A549 (cell line): ENCODE data around the gene TYW1B. TPM values are rescaled to one million over a fixed set of nuclear protein-coding genes. Genes with fewer than 3 reads are reported as not detected.
"Not testable (repeated sequence)": the region's sequence is repeated elsewhere in the genome, so short reads cannot be mapped to it uniquely, and the experiment has no call there.

ENCODE experiments used
- ATAC-seq, 2 experiments: fragments of 200-7000 bp in 1 of 2; fragments of >200 bp in 1 of 2; cut with Nextera tagmentation in 1 of 2; cut with Tn5 transposase in 1 of 2; 3 replicates each; pipeline versions ENCODE4 v1.8.0 to v1.9.1; 2018 to 2020; ENCODE audit warnings: mild to moderate bottlenecking in 1 of 2, moderate library complexity in 1 of 2
- CTCF ChIA-PET: fragments of 300-600 bp; sonication (Branson Sonifier 250); formaldehyde crosslinking; extraction: SDS; loops from one replicate; lab custom pipeline; 2021; ENCODE audit warnings: antibody characterized with exemption, inconsistent platforms; lab: Yijun Ruan, JAX
- POLR2A ChIA-PET: fragments of 350-600 bp; formaldehyde crosslinking; extraction: SDS; loops from one replicate; lab custom pipeline; 2021; ENCODE audit warnings: antibody characterized with exemption, inconsistent platforms; lab: Yijun Ruan, JAX
- DNase-seq, 2 experiments: peaks; one replicate each; pipeline versions ENCODE4 v3.0.0 to v3.0.0-alpha.2; 2011 to 2016; ENCODE audit warnings: low read depth in 1 of 2, low spot score in 1 of 2
- FAIRE-seq: peaks from 2 replicates; lab custom pipeline; 2011; peaks lifted over from hg19 to GRCh38; lab: Jason Lieb, UNC
- H3K27ac ChIP-seq, 2 experiments: fragments of >200 bp; sonication (Bioruptor Twin); formaldehyde crosslinking; 3 replicates each; pipeline ENCODE4 v1.5.1; 2016 to 2017
- H3K4me1 ChIP-seq: fragments of >200 bp; sonication (Bioruptor Twin); formaldehyde crosslinking; 3 replicates; pipeline ENCODE4 v1.6.1; 2016
- H3K4me2 ChIP-seq: fragments of >200 bp; sonication (Bioruptor Twin); formaldehyde crosslinking; 3 replicates; pipeline ENCODE4 v1.6.1; 2016
- H3K4me3 ChIP-seq: fragments of >200 bp; sonication (Bioruptor Twin); formaldehyde crosslinking; 3 replicates; pipeline ENCODE4 v1.5.1; 2016
- H3K9me3 ChIP-seq: fragments of >200 bp; sonication (Bioruptor Twin); formaldehyde crosslinking; 3 replicates; pipeline ENCODE4 v1.6.1; 2016
- CHD4 ChIP-seq: fragments of 200-600 bp; sonication (generic); IDR thresholded peaks from 2 replicates; pipeline ENCODE4 v1.6.1; 2016; ENCODE audit warnings: antibody characterized with exemption, mild to moderate bottlenecking, borderline replicate concordance
- HOXB5 ChIP-seq: fragments of 250-450 bp; sonication (Bioruptor Pico); IDR thresholded peaks from 2 replicates; pipeline ENCODE4 v1.5.0; 2020; ENCODE audit warnings: mild to moderate bottlenecking, moderate library complexity
- JUN ChIP-seq, 2 experiments: fragments of >200 bp; sonication (Bioruptor Twin); formaldehyde crosslinking; IDR thresholded peaks; 2 replicates in 1 of 2; 3 replicates in 1 of 2; pipeline ENCODE4 v1.6.1; 2016 to 2017
- KDM1A ChIP-seq: fragments of 200-600 bp; sonication (generic); IDR thresholded peaks from 2 replicates; pipeline ENCODE4 v1.6.1; 2016; ENCODE audit warnings: low read depth, mild to moderate bottlenecking
- MAFK ChIP-seq: fragments of 450-650 bp; IDR thresholded peaks from 2 replicates; pipeline ENCODE4 v1.6.1; 2014; ENCODE audit not compliant: partially characterized antibody
- MAZ ChIP-seq: fragments of 150-350 bp; IDR thresholded peaks from 2 replicates; pipeline ENCODE4 v1.6.1; 2014; ENCODE audit warnings: antibody characterized with exemption, low read depth, low read length, borderline replicate concordance
- RARB ChIP-seq: fragments of 250-450 bp; sonication (Bioruptor Pico); IDR thresholded peaks from 2 replicates; pipeline ENCODE4 v1.8.0; 2021; ENCODE audit warnings: mild to moderate bottlenecking, moderate library complexity
- SMC3 ChIP-seq: fragments of >200 bp; sonication (Bioruptor Twin); formaldehyde crosslinking; IDR thresholded peaks from 3 replicates; pipeline ENCODE4 v1.6.1; 2018; ENCODE audit warnings: inconsistent platforms
- TP53 ChIP-seq: fragments of 250-450 bp; sonication (Bioruptor Pico); IDR thresholded peaks from 2 replicates; pipeline ENCODE4 v1.5.0; 2021; ENCODE audit warnings: mild to moderate bottlenecking, moderate library complexity
- WGBS: methylation state at CpG from one replicate; pipeline ENCODE4 v1.1.6; 2017; ENCODE audit errors: missing lambda C conversion rate; 5-methylcytosine and 5-hydroxymethylcytosine counted together
- polyA plus RNA-seq, 4 experiments: library from polyadenylated mRNA; depleted of rRNA in 3 of 4; stranded (reverse); fragments of >200 nt; fragmentation: RNase III in 1 of 4; extraction: RNeasy Plus Mini Kit Qiagen cat#74134 plus additional on column Dnase treatment in 1 of 4; gene quantifications; 2 replicates in 3 of 4; 3 replicates in 1 of 4; pipeline ENCODE4 v1.2.3, GENCODE V29; 2011 to 2017
- TF ChIP-seq, protein P1 (sequence below): fragments of >200 bp; sonication (Bioruptor Twin); formaldehyde crosslinking; IDR thresholded peaks from 3 replicates; pipeline ENCODE4 v1.5.1; 2016
- TF ChIP-seq, protein P2 (sequence below): fragments of 450-650 bp; IDR thresholded peaks from 2 replicates; pipeline ENCODE4 v1.6.1; 2014; ENCODE audit warnings: antibody characterized with exemption
- TF ChIP-seq, protein P3 (sequence below): IDR thresholded peaks from 2 replicates; pipeline ENCODE4 v1.6.1; 2012; ENCODE audit warnings: low read depth, borderline replicate concordance

The TYW1B gene
- polyA plus RNA-seq, 2 of the 4 experiments (the other 2 are of a cell fraction): 2.7 to 4.6 TPM

DNA sequence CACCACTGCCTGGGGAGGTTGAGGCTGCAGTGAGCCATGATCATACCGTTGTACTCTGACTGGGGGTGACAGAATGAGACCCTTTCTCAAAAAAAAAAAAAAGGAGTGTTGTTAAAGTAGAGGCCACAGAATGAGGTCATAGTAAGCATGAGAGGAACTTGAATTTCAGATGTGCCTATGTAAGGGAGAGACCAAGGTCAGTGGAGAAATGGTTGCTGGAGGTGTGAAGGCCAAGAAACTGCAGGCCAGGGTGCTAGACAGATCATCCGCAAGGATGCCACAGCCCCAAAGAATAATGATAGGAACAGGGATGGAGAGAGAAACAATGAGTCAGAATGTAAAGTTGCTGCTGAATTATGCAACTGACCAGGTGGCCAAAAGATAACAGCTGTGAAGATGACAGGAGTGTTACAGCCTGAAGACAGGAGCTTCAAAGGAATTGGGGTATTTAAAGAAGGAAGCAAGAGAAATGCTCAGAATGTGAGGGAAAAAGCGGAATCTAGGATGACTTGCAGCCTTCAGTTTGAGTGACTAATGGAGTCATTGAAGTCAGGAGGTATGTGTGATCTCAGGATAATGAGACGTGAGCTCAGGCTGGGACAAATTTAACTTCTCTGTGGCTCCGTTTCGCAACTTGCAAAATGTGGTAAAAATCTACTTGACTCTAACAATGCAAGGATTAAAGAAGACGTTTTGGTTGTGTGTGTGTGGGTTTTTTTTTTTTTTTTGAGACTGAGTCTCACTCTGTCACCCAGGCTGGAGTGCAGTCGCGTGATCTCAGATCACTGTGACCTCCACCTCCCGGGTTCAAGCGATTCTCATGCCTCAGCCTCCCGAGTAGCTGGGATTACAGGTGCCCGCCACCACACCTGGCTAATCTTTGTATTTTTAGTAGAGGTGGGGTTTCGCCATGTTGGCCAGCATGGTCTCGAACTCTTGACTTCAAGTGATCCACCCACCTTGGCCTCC, 22.2 kb downstream of the TYW1B start:
- Histone ChIP-seq H3K9me3 (no peaks in the 10 kb centered on the region), H3K4me3 (no peak overlapping the region), H3K4me1 (no peaks in the 10 kb centered on the region), H3K4me2 (no peak overlapping the region), H3K27ac (no peak overlapping the region)
- 89% methylated on average over 15 of the region's 15 CpGs for WGBS
- TF ChIP-seq, protein P1, sequence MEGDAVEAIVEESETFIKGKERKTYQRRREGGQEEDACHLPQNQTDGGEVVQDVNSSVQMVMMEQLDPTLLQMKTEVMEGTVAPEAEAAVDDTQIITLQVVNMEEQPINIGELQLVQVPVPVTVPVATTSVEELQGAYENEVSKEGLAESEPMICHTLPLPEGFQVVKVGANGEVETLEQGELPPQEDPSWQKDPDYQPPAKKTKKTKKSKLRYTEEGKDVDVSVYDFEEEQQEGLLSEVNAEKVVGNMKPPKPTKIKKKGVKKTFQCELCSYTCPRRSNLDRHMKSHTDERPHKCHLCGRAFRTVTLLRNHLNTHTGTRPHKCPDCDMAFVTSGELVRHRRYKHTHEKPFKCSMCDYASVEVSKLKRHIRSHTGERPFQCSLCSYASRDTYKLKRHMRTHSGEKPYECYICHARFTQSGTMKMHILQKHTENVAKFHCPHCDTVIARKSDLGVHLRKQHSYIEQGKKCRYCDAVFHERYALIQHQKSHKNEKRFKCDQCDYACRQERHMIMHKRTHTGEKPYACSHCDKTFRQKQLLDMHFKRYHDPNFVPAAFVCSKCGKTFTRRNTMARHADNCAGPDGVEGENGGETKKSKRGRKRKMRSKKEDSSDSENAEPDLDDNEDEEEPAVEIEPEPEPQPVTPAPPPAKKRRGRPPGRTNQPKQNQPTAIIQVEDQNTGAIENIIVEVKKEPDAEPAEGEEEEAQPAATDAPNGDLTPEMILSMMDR: no peak
- TF ChIP-seq MAFK (no peak), JUN (IDR thresholded peaks at IDR 0.05) (no peak), RARB (no peak), TP53 (CRISPR knock-in tag) (no peak), CHD4 (no peak), SMC3 (no peak), HOXB5 (CRISPR knock-in tag) (no peak), MAZ (no peak), KDM1A (no peak)
- TF ChIP-seq, protein P2, sequence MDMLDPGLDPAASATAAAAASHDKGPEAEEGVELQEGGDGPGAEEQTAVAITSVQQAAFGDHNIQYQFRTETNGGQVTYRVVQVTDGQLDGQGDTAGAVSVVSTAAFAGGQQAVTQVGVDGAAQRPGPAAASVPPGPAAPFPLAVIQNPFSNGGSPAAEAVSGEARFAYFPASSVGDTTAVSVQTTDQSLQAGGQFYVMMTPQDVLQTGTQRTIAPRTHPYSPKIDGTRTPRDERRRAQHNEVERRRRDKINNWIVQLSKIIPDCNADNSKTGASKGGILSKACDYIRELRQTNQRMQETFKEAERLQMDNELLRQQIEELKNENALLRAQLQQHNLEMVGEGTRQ: no peak
- TF ChIP-seq, protein P3, sequence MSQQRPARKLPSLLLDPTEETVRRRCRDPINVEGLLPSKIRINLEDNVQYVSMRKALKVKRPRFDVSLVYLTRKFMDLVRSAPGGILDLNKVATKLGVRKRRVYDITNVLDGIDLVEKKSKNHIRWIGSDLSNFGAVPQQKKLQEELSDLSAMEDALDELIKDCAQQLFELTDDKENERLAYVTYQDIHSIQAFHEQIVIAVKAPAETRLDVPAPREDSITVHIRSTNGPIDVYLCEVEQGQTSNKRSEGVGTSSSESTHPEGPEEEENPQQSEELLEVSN: no peak
- ATAC-seq: 0 out of 6 replicates have a peak, but pooled peaks of 1 of the 2 experiments have one; percentile 24
- ChIA-PET CTCF (no interaction called here), POLR2A (no interaction called here)
- peak in 1 of 2 experiments; percentile 5 for DNase-seq
- no peak for FAIRE-seq

DNA sequence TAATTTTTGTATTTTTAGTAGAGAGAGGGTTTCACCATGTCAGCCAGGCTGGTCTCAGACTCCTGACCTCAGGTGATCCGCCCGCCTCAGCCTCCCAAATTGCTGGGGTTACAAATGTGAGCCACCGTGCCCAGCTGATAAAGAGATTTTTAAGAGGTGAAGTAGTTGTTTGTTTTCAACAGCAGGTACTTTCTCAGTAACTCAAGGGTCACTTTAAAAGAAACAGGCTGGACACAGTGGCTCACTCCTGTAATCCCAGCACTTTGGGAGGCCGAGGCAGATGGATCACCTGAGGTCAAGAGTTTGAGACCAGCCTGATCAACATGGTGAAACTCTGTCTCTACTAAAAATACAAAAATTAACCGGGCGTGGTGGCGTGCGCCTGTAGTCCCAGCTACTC, 24.2 kb downstream of the TYW1B start:
- WGBS: 92% methylated on average over 8 of the region's 8 CpGs
- ATAC-seq, H3K4me3 ChIP-seq, CTCF ChIA-PET, POLR2A ChIA-PET, H3K4me1 ChIP-seq, H3K9me3 ChIP-seq, FAIRE-seq, DNase-seq, H3K4me2 ChIP-seq, H3K27ac ChIP-seq: not testable (repeated sequence)

DNA sequence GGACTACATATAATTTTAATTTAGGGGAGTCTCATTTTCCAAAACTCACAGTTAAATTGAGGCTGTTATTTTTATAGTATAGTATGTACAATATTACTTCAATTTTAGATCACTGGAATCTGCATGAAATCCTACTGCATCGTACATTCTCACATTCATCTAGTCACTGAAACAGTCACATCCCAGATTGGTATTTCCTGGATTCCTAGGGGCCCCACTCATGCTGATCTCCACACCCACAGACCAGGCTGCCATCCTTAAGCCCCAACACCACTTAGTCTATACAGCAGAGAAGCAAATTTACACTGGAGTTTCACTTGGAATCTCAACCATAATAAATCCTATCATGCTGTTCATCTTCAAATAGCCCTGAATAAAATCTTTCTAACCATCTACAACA, 26.4 kb downstream of the TYW1B start:
- POLR2A ChIA-PET, H3K4me1 ChIP-seq, H3K4me2 ChIP-seq, DNase-seq, H3K9me3 ChIP-seq, FAIRE-seq, H3K4me3 ChIP-seq, CTCF ChIA-PET, H3K27ac ChIP-seq: not testable (repeated sequence)
- peak in 1 of 2 experiments; percentile 34; a peak in 1 of 6 replicates for ATAC-seq
- WGBS: 36% methylated on average over 1 of the region's 1 CpG

DNA sequence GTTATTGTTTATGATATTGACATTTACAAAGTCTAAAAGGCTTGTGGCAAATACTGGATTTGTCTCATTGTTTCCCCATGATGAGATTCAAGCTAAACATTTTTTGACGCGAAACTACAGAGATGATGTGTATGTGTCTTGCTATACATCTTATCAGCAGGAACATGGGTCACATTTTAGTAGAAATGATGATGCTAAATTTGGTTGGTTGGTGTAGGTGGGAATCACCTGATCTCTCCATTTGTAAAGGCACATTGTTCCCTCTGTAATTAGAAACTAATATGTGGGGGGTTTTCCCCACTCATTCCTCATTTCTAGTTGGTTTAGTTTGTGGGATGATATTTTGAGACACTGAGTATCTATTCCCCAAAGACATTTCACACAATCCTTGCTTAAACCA, 32.6 kb downstream of the TYW1B start:
- peak; percentile 28 for FAIRE-seq
- DNase-seq, ATAC-seq, H3K9me3 ChIP-seq, H3K4me3 ChIP-seq, H3K27ac ChIP-seq, H3K4me2 ChIP-seq, H3K4me1 ChIP-seq, CTCF ChIA-PET, POLR2A ChIA-PET: not testable (repeated sequence)
- 99% methylated on average over 2 of the region's 2 CpGs for WGBS
